ENCODE results near the gene ZNF83. TPM values are rescaled to one million over a fixed set of nuclear protein-coding genes. Genes with fewer than 3 reads are reported as not detected.
"Not testable (repeated sequence)": the region's sequence is repeated elsewhere in the genome, so short reads cannot be mapped to it uniquely, and the experiment has no call there.

The ZNF83 gene
- total and polyA plus RNA-seq, 7 donors = 5.8 to 96.7 (median 49.2) TPM

DNA sequence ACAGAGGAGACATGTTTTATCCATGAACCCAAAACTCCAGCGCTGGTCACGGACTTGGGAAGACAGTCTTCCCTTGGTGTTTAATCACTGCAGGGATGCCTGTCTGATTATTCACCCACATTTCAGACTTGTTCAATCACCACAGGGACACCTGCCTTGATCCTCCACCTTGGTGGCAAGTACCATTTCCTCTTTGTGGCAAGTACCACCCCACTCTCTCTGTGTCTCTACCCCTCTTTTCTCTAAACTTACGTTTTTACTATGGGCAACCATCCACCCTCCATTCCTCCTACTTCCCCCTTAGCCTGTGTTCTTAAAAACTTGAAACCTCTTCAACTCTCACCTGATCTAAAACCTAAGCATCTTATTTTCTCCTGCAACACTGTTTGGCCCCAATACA lies 16.8 kb downstream of the ZNF83 start:
- intact Hi-C loops (cut with DNase I) = no loop called here
- H3K27ac ChIP-seq = no peak overlapping the region
- no peaks in the 10 kb centered on the region for H3K27me3 ChIP-seq
- no peak overlapping the region for H3K4me3 ChIP-seq
- peaks cover 3 to 78% (median 12%) of the 10 kb centered on the region in 4 donors for H3K36me3 ChIP-seq
- H3K4me1 ChIP-seq = no peaks in the 10 kb centered on the region
- H3K9me3 ChIP-seq = no peaks in the 10 kb centered on the region
- DNase-seq = no peak
- 80 to 95% methylated on average over 3 of the region's 3 CpGs for WGBS, 2 donors
- TF ChIP-seq EP300 (IDR thresholded peaks at IDR 0.05) = no peak
- no peak for TF ChIP-seq POLR2AphosphoS5 (IDR thresholded peaks at IDR 0.05)
- no peak for TF ChIP-seq POLR2A (IDR thresholded peaks at IDR 0.05)
- TF ChIP-seq, protein P1, sequence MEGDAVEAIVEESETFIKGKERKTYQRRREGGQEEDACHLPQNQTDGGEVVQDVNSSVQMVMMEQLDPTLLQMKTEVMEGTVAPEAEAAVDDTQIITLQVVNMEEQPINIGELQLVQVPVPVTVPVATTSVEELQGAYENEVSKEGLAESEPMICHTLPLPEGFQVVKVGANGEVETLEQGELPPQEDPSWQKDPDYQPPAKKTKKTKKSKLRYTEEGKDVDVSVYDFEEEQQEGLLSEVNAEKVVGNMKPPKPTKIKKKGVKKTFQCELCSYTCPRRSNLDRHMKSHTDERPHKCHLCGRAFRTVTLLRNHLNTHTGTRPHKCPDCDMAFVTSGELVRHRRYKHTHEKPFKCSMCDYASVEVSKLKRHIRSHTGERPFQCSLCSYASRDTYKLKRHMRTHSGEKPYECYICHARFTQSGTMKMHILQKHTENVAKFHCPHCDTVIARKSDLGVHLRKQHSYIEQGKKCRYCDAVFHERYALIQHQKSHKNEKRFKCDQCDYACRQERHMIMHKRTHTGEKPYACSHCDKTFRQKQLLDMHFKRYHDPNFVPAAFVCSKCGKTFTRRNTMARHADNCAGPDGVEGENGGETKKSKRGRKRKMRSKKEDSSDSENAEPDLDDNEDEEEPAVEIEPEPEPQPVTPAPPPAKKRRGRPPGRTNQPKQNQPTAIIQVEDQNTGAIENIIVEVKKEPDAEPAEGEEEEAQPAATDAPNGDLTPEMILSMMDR (IDR thresholded peaks at IDR 0.05) = no peak

DNA sequence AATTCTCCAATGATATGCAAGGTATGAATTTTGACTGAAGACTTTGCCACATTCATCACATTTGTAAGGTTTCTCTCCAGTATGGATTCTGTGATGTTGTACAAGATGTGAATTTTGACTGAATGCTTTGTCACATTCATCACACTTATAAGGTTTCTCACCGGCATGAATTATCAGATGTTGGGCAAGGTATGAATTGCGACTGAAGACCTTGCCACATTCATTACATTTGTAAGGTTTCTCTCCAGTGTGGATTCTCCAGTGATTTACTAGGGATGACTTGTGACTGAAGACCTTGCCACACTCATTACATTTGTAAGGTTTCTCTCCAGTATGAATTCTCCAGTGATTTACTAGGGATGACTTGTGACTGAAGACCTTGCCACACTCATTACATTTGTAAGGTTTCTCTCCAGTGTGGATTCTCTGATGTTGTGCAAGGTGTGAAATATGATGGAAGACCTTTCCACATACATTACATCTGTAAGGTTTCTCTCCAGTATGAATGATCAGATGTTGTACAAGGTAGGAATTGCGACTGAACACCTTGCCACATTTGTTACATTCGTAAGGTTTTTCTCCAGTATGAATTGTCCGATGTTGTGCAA lies 24.8 kb downstream of the ZNF83 start:
- no peaks in the 10 kb centered on the region for H3K4me1 ChIP-seq
- peaks cover 0 to 11% (median 0%) of the 10 kb centered on the region in 4 donors for H3K9me3 ChIP-seq
- H3K36me3 ChIP-seq = peaks cover 8 to 62% (median 27%) of the 10 kb centered on the region in 4 donors
- no peaks in the 10 kb centered on the region for H3K27me3 ChIP-seq
- H3K27ac ChIP-seq = no peak overlapping the region
- WGBS, 2 donors = 96 to 97% methylated on average over 5 of the region's 5 CpGs
- TF ChIP-seq, protein P1 (IDR thresholded peaks at IDR 0.05) = no peak
- no peak for TF ChIP-seq POLR2A (IDR thresholded peaks at IDR 0.05)
- TF ChIP-seq EP300 (IDR thresholded peaks at IDR 0.05) = no peak
- TF ChIP-seq POLR2AphosphoS5 (IDR thresholded peaks at IDR 0.05) = no peak
- H3K4me3 ChIP-seq = no peak overlapping the region
- intact Hi-C loops (cut with DNase I) = no loop called here
- no peak for DNase-seq

DNA sequence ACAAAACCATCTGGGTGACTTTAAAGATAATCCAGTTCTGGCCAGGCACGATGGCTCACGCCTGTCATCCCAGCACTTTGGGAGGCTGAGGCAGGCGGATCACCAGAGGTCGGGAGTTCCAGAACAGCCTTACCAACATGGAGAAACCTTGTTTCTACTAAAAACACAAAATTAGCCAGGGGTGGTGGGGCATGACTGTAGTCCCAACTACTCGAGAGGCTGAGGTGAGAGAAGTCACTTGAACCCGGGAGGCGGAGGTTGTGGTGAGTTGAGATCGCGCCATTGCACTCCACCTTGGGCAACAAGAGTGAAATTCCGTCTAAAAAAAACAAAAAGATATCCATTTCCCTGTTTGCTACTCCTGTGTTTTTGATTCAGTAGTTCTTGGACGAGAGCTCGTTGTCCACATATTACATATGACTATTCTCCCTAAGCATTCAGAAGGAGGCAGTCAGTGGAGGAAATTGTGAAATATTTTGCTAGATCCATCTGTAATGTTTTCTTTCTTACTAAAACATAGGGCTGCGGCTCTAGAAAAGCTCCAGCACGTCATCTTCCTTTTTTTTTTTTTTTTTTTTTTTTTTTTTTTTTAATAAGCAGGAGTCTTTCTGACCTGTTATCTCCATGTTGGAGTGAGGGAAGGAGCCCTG lies 34.5 kb downstream of the ZNF83 start:
- intact Hi-C loops (cut with DNase I) = no loop called here
- peak overlapping the region; percentile 21 to 74 (median 32) for H3K27ac ChIP-seq

DNA sequence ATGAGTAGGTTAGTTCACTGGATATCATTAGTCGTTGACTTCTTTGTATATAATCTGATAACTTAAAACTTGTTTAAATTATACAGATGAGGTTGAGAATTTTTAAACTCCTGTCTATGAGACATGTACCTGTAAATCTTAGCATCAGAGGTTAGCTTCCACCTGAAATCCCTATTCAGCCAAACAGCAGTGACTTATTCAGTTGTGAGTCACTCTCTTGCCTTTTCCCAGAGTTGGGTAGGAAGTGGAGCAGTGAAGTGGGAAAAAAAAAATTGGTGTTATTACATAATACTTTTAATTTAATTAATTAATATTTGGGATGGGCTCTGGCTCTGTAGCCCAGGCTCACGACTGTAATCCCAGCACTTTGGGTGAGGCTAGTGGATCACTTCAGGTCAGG lies 35.2 kb downstream of the ZNF83 start:
- intact Hi-C loops (cut with DNase I) = no loop called here
- no peaks in the 10 kb centered on the region for H3K36me3 ChIP-seq
- H3K4me1 ChIP-seq = peaks cover 0 to 17% (median 14%) of the 10 kb centered on the region in 4 donors
- peak overlapping the region in 3 of 4 donors; percentile 21 to 79 (median 74) for H3K27ac ChIP-seq
- TF ChIP-seq POLR2AphosphoS5 (IDR thresholded peaks at IDR 0.05) = no peak
- TF ChIP-seq, protein P1 (IDR thresholded peaks at IDR 0.05) = no peak
- TF ChIP-seq EP300 (IDR thresholded peaks at IDR 0.05) = no peak
- DNase-seq = no peak
- no peak overlapping the region for H3K4me3 ChIP-seq
- H3K27me3 ChIP-seq = no peaks in the 10 kb centered on the region
- 92 to 96% methylated on average over 2 of the region's 2 CpGs for WGBS, 2 donors
- peaks cover 0 to 3% (median 0%) of the 10 kb centered on the region in 4 donors for H3K9me3 ChIP-seq

More for the DNA sequence above, 34.5 kb downstream of the ZNF83 start:
- H3K27me3 ChIP-seq = no peaks in the 10 kb centered on the region
- peaks cover 0 to 17% (median 14%) of the 10 kb centered on the region in 4 donors for H3K4me1 ChIP-seq
- no peak for DNase-seq
- peak in 1 of 4 donors; percentile 13 for TF ChIP-seq POLR2AphosphoS5 (IDR thresholded peaks at IDR 0.05)
- no peak for TF ChIP-seq POLR2A (IDR thresholded peaks at IDR 0.05)
- no peak for TF ChIP-seq EP300 (IDR thresholded peaks at IDR 0.05)
- H3K9me3 ChIP-seq = peaks cover 0 to under 1% (median 0%) of the 10 kb centered on the region in 4 donors
- no peak overlapping the region for H3K4me3 ChIP-seq
- no peaks in the 10 kb centered on the region for H3K36me3 ChIP-seq
- WGBS, 2 donors = 87 to 94% methylated on average over 14 of the region's 14 CpGs

DNA sequence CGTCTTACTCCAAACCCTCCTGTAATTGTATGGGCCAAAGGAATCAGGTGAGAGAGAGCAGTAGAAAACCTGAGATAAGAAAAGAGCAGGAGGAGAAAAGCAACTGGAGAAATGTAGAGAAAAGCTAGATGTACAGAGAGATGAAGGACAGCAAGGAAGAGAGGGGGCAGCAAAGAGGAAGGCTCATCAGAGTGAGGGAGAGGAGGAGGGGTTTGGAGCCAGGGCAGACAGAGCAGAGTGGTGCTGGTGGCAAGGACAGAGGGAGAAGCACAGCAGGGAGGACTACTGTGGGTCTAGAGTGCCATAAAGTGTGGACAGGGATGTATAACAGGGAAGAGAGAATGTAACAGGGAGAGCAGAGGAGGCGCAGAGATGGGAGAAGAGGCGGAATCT lies 36.2 kb downstream of the ZNF83 start:
- WGBS, 2 donors = 59 to 61% methylated on average over 3 of the region's 3 CpGs
- H3K27me3 ChIP-seq, DNase-seq, H3K36me3 ChIP-seq, H3K9me3 ChIP-seq: not testable (repeated sequence)
- TF ChIP-seq, protein P1 (IDR thresholded peaks at IDR 0.05) = peak in 2 of 4 experiments; percentile 4 to 18
- intact Hi-C loops (cut with DNase I) = loop anchor here (2.0 kb wide), 2 partner anchors 31 to 35 kb away; partner anchors contain the start of gene ZNF701
- Histone ChIP-seq H3K4me3 (peak overlapping the region; percentile 48 to 66 (median 56)), H3K4me1 (peaks cover 0 to 17% (median 14%) of the 10 kb centered on the region in 4 donors), H3K27ac (peak overlapping the region; percentile 70 to 87 (median 76))
